ENCODE measurements around the gene TM7SF2.

DNA sequence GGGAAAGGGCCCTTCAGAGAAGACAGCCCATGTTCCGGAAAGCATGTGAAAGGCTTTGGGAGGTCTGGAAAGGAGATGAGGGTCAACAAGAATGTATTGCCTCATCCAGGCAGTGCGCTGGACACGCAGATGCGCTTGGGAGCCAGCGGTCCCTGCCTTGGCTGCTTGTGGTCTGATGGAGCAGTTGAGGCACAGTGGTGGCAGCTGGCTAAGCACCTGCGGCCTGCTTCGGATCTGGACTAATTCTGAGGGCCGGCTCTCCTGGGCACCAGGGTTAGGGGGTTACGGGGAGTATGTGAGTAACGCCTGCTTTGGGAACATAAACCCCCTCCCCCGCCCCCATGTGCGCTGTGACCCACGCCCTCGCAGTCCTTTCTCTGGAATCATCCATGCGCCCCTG is 4.6 kb upstream of the TM7SF2 start:
- TF ChIP-seq CTCF (IDR thresholded peaks at IDR 0.05; ENCODE audit: low read depth, low read length, poor library complexity, severe bottlenecking) (no peak), EZH2phosphoT487 (IDR thresholded peaks at IDR 0.05; ENCODE audit: borderline replicate concordance, low read length) (no peak)

All from DOHH2 (cell line).